ENCODE results near the gene PLD2.

The PLD2 gene

GRCh38 chr17:4834681-4835020, 27.7 kb downstream of the PLD2 start:
- Mint-ChIP-seq H3K36me3 (ENCODE audit: low read depth) (peaks cover 1% of the 10 kb centered on the region), H3K9me3 (no peaks in the 10 kb centered on the region), H3K27me3 (no peaks in the 10 kb centered on the region), H3K4me3 (peak overlapping the region; percentile 95), H3K27ac (no peak overlapping the region), H3K4me1 (peaks cover 39% of the 10 kb centered on the region)
- DNase-seq (no peak), ATAC-seq (no peak)

GRCh38 chr17:4836221-4836620, 29.3 kb downstream of the PLD2 start:
- Mint-ChIP-seq H3K4me1 (peaks cover 54% of the 10 kb centered on the region), H3K27me3 (no peaks in the 10 kb centered on the region), H3K9me3 (no peaks in the 10 kb centered on the region), H3K27ac (no peak overlapping the region), H3K36me3 (ENCODE audit: low read depth) (peaks cover 1% of the 10 kb centered on the region), H3K4me3 (no peak overlapping the region)
- ATAC-seq, result no peak
- DNase-seq, result no peak

- Mint-ChIP-seq H3K27ac (no peak overlapping the region), H3K36me3 (ENCODE audit: low read depth) (peaks cover 1% of the 10 kb centered on the region), H3K4me3 (no peak overlapping the region), H3K4me1 (peaks cover 63% of the 10 kb centered on the region), H3K27me3 (no peaks in the 10 kb centered on the region), H3K9me3 (no peaks in the 10 kb centered on the region)
- DNase-seq (no peak), ATAC-seq (no peak)
Observed at GRCh38 chr17:4837471-4838308, 30.7 kb downstream of the PLD2 start.

GRCh38 chr17:4838309-4838785, 31.4 kb downstream of the PLD2 start:
- no peak for DNase-seq
- Mint-ChIP-seq H3K9me3 (no peaks in the 10 kb centered on the region), H3K27ac (no peak overlapping the region), H3K4me3 (no peak overlapping the region), H3K4me1 (peaks cover 64% of the 10 kb centered on the region), H3K36me3 (ENCODE audit: low read depth) (no peaks in the 10 kb centered on the region), H3K27me3 (no peaks in the 10 kb centered on the region)
- no peak for ATAC-seq

GRCh38 chr17:4839221-4839620, 32.3 kb downstream of the PLD2 start:
- Mint-ChIP-seq H3K27me3 (no peaks in the 10 kb centered on the region), H3K9me3 (no peaks in the 10 kb centered on the region), H3K4me3 (no peak overlapping the region), H3K27ac (no peak overlapping the region), H3K4me1 (peaks cover 58% of the 10 kb centered on the region), H3K36me3 (ENCODE audit: low read depth) (no peaks in the 10 kb centered on the region)
- no peak for ATAC-seq
- no peak for DNase-seq

GRCh38 chr17:4839965-4840892, 33.3 kb downstream of the PLD2 start:
- H3K4me1 Mint-ChIP-seq, result peaks cover 49% of the 10 kb centered on the region
- DNase-seq, result no peak
- H3K9me3 Mint-ChIP-seq, result no peaks in the 10 kb centered on the region
- no peaks in the 10 kb centered on the region for H3K27me3 Mint-ChIP-seq
- peak overlapping the region; percentile 55 for H3K27ac Mint-ChIP-seq
- peak overlapping the region; percentile 45 for H3K4me3 Mint-ChIP-seq
- peak; percentile 42 for ATAC-seq
- H3K36me3 Mint-ChIP-seq (ENCODE audit: low read depth), result peaks cover 3% of the 10 kb centered on the region

- H3K9me3 Mint-ChIP-seq, result no peaks in the 10 kb centered on the region
- peak; percentile 93 for ATAC-seq
- H3K4me3 Mint-ChIP-seq, result peak overlapping the region; percentile 32
- peaks cover 44% of the 10 kb centered on the region for H3K4me1 Mint-ChIP-seq
- H3K27me3 Mint-ChIP-seq, result no peaks in the 10 kb centered on the region
- H3K27ac Mint-ChIP-seq, result peak overlapping the region; percentile 55
- peaks cover 4% of the 10 kb centered on the region for H3K36me3 Mint-ChIP-seq (ENCODE audit: low read depth)
- DNase-seq, result peak; percentile 48
Observed at GRCh38 chr17:4840893-4841242, 33.9 kb downstream of the PLD2 start.

- Mint-ChIP-seq H3K4me1 (peaks cover 38% of the 10 kb centered on the region), H3K36me3 (ENCODE audit: low read depth) (peaks cover 4% of the 10 kb centered on the region), H3K4me3 (no peak overlapping the region), H3K9me3 (no peaks in the 10 kb centered on the region), H3K27me3 (no peaks in the 10 kb centered on the region), H3K27ac (no peak overlapping the region)
- ATAC-seq, result no peak
- DNase-seq, result no peak
Observed at GRCh38 chr17:4842376-4842775, 35.4 kb downstream of the PLD2 start.

- H3K36me3 Mint-ChIP-seq (ENCODE audit: low read depth), result peaks cover 4% of the 10 kb centered on the region
- H3K4me3 Mint-ChIP-seq, result no peak overlapping the region
- ATAC-seq (no peak), DNase-seq (no peak)
- H3K27ac Mint-ChIP-seq, result no peak overlapping the region
- H3K9me3 Mint-ChIP-seq, result no peaks in the 10 kb centered on the region
- H3K27me3 Mint-ChIP-seq, result no peaks in the 10 kb centered on the region
- H3K4me1 Mint-ChIP-seq, result peaks cover 38% of the 10 kb centered on the region
Observed at GRCh38 chr17:4843321-4844000, 36.5 kb downstream of the PLD2 start.

- Mint-ChIP-seq H3K27ac (no peak overlapping the region), H3K27me3 (no peaks in the 10 kb centered on the region), H3K4me1 (peaks cover 27% of the 10 kb centered on the region), H3K4me3 (no peak overlapping the region), H3K9me3 (no peaks in the 10 kb centered on the region), H3K36me3 (ENCODE audit: low read depth) (peaks cover 4% of the 10 kb centered on the region)
- ATAC-seq, result no peak
- no peak for DNase-seq
Observed at GRCh38 chr17:4845118-4845517, 38.2 kb downstream of the PLD2 start.

GRCh38 chr17:4846635-4847390, 39.9 kb downstream of the PLD2 start:
- Mint-ChIP-seq H3K4me1 (peaks cover 17% of the 10 kb centered on the region), H3K9me3 (peaks cover under 1% of the 10 kb centered on the region), H3K4me3 (no peak overlapping the region), H3K27me3 (no peaks in the 10 kb centered on the region), H3K36me3 (ENCODE audit: low read depth) (peaks cover 4% of the 10 kb centered on the region), H3K27ac (no peak overlapping the region)
- no peak for DNase-seq
- no peak for ATAC-seq

GRCh38 chr17:4849011-4849536, 42.1 kb downstream of the PLD2 start:
- Mint-ChIP-seq H3K27ac (no peak overlapping the region), H3K4me3 (no peak overlapping the region), H3K27me3 (no peaks in the 10 kb centered on the region), H3K9me3 (peaks cover 6% of the 10 kb centered on the region), H3K36me3 (ENCODE audit: low read depth) (peaks cover 8% of the 10 kb centered on the region), H3K4me1 (peaks cover 14% of the 10 kb centered on the region)
- DNase-seq (no peak), ATAC-seq (no peak)

- H3K36me3 Mint-ChIP-seq (ENCODE audit: low read depth), result peaks cover 8% of the 10 kb centered on the region
- H3K4me1 Mint-ChIP-seq, result peaks cover 18% of the 10 kb centered on the region
- ATAC-seq (no peak), DNase-seq (no peak)
- no peak overlapping the region for H3K27ac Mint-ChIP-seq
- H3K9me3 Mint-ChIP-seq, result peaks cover 6% of the 10 kb centered on the region
- H3K27me3 Mint-ChIP-seq, result no peaks in the 10 kb centered on the region
- no peak overlapping the region for H3K4me3 Mint-ChIP-seq
Observed at GRCh38 chr17:4850246-4850645, 43.3 kb downstream of the PLD2 start.

GRCh38 chr17:4851084-4851483, 44.1 kb downstream of the PLD2 start:
- Mint-ChIP-seq H3K9me3 (peaks cover 6% of the 10 kb centered on the region), H3K36me3 (ENCODE audit: low read depth) (peaks cover 7% of the 10 kb centered on the region), H3K27me3 (no peaks in the 10 kb centered on the region), H3K4me3 (no peak overlapping the region), H3K4me1 (peaks cover 18% of the 10 kb centered on the region), H3K27ac (no peak overlapping the region)
- ATAC-seq (no peak), DNase-seq (no peak)
